ENCODE measurements around the gene IPMK. TPM values are rescaled to one million over a fixed set of nuclear protein-coding genes. Genes with fewer than 3 reads are reported as not detected.

The IPMK gene
- 10 to 100 TPM; 10.1 to 10.3 TPM for total RNA-seq

DNA sequence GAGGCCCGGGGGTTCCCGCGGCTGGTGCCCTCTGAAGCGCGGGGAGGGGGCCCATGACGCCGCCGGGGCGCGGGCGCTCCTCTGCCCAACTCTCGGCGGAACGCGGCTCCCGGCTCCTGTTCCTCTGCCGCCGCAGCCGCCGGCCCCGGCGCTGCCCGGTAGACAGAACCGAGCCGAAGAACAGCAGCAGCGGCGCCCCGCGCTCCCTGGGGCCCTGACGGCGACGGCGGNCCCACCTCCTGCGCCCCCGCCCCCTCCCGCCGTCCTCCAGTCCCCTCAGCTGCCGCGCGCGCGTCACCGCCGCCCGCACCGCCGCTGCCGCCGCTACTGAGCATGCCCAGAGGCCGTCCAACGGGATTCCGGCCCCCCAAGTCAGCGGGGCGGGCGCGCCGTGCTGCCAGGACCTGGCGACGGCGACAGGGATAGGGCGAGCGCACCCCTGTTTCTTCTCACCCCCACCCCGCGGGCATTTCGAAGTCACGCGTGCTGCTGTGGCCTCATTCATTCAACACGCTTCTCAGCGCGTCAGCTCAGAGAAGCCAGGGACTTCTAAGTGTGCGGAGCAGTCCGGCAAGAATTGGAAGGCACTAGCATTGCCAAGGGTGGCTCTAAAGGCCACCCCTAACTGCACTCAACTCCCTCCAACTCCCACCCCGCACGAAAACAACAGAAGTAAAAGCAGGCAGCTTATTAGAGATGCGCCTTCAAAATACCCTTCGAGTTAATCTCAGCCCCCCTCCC, at the start of gene IPMK:
IPMK (minus strand) TSS at position 182 of the 741 bp plus-strand sequence. CDS start 283 bp downstream, outside the sequence.
- H3K27ac Mint-ChIP-seq, result peak within 1 kb of the TSS; percentile 97
- no peaks in the 10 kb centered on the region for H3K27me3 Mint-ChIP-seq
- peaks cover 34% of the 10 kb centered on the region for H3K4me1 Mint-ChIP-seq
- peak; percentile 97 for DNase-seq
- H3K4me3 Mint-ChIP-seq, result peak within 1 kb of the TSS; percentile 97
- peaks cover 13% of the 10 kb centered on the region for H3K36me3 Mint-ChIP-seq
- no peaks in the 10 kb centered on the region for H3K9me3 Mint-ChIP-seq

DNA sequence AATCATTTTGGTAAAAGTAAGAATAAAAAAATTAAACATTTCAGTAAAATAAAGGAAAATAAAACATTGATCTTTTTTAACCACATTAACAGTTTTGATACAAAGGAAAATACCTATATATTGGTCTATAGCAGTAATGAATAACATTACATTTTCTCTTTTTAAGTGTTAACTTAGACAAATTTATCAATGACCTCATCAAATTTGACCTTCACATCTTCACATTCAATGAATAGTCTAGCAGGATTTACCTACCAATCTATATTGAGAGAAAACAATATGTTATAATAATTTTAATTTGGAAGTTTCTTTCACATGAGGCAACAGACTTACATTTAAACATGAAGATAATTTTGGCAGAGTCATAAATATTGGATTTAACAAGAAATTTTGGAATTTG, 49.2 kb upstream of the IPMK start:
- Mint-ChIP-seq H3K27ac (no peak overlapping the region), H3K4me3 (no peak overlapping the region), H3K27me3 (peaks cover 3% of the 10 kb centered on the region), H3K36me3 (no peaks in the 10 kb centered on the region), H3K9me3 (no peaks in the 10 kb centered on the region), H3K4me1 (no peaks in the 10 kb centered on the region)
- no peak for DNase-seq

DNA sequence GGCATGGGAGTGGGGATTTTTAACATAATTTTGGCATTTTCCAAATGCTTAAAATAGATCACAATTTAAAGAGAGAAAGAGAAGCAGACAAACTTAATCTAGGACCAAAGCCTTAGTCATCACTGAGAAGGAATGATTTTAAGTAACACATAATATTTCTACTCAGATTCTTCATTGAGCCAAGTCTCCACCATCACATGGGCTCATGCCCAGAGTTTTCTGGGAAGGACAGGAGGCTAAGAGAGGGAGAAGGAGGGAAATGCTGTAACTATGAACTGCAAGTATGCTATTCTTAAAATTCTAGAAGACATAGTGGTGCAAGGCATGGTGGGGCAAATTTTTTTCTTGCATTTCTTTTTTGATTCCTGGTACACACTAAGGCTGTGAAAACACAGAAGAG, 43.3 kb upstream of the IPMK start:
- peaks cover 22% of the 10 kb centered on the region for H3K27me3 Mint-ChIP-seq

DNA sequence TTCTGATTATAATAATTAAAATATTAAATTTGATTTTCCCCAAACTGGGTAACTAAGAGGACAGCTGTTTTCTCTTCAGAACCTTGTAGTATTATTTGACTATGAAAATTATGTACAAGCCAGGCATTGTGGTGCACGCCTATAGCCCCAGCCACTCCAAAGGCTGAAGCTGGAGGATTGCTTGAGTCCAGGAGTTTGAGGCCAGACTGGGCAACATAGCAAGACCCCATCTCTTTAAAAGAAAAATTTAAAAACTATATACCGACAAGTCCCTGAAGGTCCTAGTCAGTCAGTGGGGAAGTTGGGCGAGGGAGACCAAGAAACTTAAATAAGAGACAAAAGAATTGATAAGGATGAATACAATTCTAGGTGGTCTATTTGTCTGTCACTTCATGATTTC, 40.0 kb upstream of the IPMK start:
- no peak overlapping the region for H3K27ac Mint-ChIP-seq
- H3K36me3 Mint-ChIP-seq, result no peaks in the 10 kb centered on the region
- no peaks in the 10 kb centered on the region for H3K9me3 Mint-ChIP-seq
- H3K27me3 Mint-ChIP-seq, result peaks cover 30% of the 10 kb centered on the region
- no peaks in the 10 kb centered on the region for H3K4me1 Mint-ChIP-seq
- no peak overlapping the region for H3K4me3 Mint-ChIP-seq
- no peak for DNase-seq

More for the DNA sequence above, 43.3 kb upstream of the IPMK start:
- H3K9me3 Mint-ChIP-seq, result no peaks in the 10 kb centered on the region
- no peak overlapping the region for H3K27ac Mint-ChIP-seq
- no peaks in the 10 kb centered on the region for H3K36me3 Mint-ChIP-seq
- no peaks in the 10 kb centered on the region for H3K4me1 Mint-ChIP-seq
- no peak overlapping the region for H3K4me3 Mint-ChIP-seq
- no peak for DNase-seq

DNA sequence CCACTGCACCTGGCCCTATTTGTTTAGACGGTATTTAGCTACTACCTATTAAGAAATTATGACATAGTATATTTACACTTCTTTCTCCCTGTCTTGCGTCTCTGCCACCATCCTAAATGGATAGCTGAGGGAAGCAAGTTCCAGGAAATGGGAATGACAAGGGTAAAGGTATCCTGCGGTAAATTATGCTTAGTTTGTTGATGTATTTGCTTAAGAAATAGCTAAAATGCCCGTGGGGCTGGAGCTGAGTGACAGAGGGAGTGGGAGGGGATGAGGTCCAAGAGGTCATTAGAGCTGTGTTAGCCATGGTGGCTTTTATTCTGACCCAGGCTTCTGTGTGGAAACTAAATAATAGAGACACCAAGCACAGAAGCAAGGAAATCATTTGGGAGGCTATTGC, 38.1 kb upstream of the IPMK start:
- H3K4me1 Mint-ChIP-seq, result no peaks in the 10 kb centered on the region
- H3K27me3 Mint-ChIP-seq, result peaks cover 33% of the 10 kb centered on the region
- H3K4me3 Mint-ChIP-seq, result no peak overlapping the region
- no peaks in the 10 kb centered on the region for H3K9me3 Mint-ChIP-seq
- H3K36me3 Mint-ChIP-seq, result no peaks in the 10 kb centered on the region
- DNase-seq, result no peak
- H3K27ac Mint-ChIP-seq, result no peak overlapping the region

DNA sequence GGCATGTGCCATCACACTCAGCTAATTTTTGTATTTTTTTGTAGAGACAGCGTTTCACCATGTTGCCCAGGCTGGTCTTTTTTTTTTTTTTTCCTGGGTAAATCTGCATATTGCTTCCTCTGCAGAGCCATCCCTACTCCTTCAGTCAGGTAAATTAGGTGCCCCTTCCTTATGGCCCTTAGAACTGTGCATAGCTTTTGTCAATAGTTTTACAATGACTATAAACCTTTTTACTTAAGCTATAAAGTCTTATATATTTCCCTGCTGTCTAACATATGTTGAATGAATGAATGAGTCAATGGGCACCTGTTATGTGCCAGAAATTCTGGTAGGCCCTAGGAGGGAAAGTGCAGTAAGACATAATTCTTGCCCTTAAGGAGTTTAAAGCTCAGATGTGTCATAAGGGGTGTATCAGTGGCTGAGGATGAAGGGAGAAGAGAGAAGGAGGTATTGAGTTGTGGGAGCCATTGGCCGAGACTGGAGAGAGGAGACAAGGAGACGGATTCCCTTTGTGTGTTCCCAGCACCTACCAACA, 36.5 kb upstream of the IPMK start:
- Mint-ChIP-seq H3K4me3 (no peak overlapping the region), H3K9me3 (no peaks in the 10 kb centered on the region), H3K4me1 (peaks cover 3% of the 10 kb centered on the region), H3K36me3 (no peaks in the 10 kb centered on the region), H3K27ac (no peak overlapping the region), H3K27me3 (peaks cover 29% of the 10 kb centered on the region)
- DNase-seq, result no peak

DNA sequence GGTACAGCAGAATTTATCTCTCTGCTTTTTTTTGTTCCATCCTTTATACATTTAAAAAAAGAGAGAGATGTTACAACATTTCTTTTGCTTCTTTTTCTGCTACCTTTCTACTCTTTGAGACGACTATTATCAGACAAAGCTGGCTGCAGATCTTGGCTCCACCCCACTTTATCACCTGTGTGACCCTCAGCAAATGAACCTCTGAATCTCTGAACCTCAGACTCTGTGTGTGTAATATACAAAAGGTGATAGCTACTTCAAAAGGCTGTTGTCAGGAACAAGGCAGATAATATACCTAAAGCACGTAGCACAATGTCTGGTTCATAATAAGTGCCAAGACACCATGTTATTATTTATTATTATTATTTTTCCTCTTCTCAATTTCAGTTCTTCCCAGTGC, 34.6 kb upstream of the IPMK start:
- H3K27me3 Mint-ChIP-seq, result peaks cover 19% of the 10 kb centered on the region
- H3K4me3 Mint-ChIP-seq, result no peak overlapping the region
- peaks cover 3% of the 10 kb centered on the region for H3K4me1 Mint-ChIP-seq
- no peak for DNase-seq
- no peaks in the 10 kb centered on the region for H3K9me3 Mint-ChIP-seq
- no peaks in the 10 kb centered on the region for H3K36me3 Mint-ChIP-seq
- H3K27ac Mint-ChIP-seq, result no peak overlapping the region

DNA sequence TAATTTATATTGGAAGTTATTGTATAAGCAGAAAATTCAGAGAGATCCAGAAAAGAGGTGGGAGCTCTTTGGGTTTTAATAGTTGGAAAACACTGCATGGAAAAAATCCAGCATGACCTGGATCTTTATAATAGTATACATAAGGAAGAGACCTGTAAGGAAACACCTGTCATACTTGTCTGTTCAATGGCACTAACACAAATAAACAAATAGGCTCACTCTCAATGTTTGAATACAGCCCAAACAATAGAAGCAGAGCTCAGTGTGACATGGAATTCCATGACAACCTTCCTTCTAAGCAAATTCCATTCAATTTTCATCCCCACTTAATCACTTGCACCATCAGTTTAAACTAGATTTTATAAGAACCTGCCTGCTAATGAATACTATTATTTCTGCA, 33.0 kb upstream of the IPMK start:
- Mint-ChIP-seq H3K36me3 (no peaks in the 10 kb centered on the region), H3K4me1 (peaks cover 3% of the 10 kb centered on the region), H3K9me3 (no peaks in the 10 kb centered on the region), H3K27me3 (peaks cover 10% of the 10 kb centered on the region), H3K4me3 (no peak overlapping the region), H3K27ac (no peak overlapping the region)
- DNase-seq, result no peak

DNA sequence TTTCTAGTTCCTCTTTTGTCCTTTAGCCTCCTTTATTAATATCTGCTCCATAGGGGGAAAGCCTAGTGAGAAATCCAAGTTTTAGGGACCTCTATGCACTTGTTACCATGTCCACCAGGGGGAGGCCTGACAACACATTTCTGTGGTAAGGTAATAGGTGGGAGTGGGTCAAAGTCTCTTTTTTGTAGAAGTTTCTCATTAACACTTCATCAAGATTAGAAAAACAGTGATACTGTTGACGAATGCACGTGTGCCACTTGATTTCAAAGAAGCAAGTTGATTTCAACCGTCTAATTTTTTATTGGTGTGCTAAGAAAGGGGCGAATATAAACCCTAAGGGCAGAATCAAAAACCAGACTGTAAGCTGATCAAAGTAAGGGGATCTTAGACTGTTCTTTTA, 31.9 kb upstream of the IPMK start:
- Mint-ChIP-seq H3K27ac (no peak overlapping the region), H3K9me3 (no peaks in the 10 kb centered on the region), H3K4me1 (peaks cover 3% of the 10 kb centered on the region), H3K4me3 (no peak overlapping the region), H3K27me3 (peaks cover 10% of the 10 kb centered on the region), H3K36me3 (no peaks in the 10 kb centered on the region)
- DNase-seq, result peak; percentile 45

DNA sequence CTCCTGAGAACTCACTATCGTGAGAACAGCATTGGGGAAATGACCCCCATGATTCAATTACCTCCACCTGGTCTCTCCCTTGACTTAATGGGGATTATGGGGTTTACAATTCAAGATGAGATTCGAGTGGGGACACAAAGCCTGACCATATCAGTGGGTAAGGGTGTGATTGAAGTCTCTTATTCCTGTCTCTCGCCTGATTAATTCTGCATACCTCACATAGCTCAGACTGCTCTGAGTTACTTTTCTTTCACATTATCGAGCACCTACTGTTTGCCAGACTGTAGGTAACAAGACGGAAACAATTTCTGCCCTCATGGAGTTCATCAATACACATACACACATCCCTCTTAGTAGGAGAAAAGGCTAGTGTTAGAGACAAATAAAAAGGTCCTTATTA, 26.3 kb upstream of the IPMK start:
- Mint-ChIP-seq H3K4me3 (no peak overlapping the region), H3K36me3 (peaks cover 13% of the 10 kb centered on the region), H3K27ac (no peak overlapping the region), H3K4me1 (peaks cover 5% of the 10 kb centered on the region), H3K9me3 (no peaks in the 10 kb centered on the region), H3K27me3 (no peaks in the 10 kb centered on the region)
- no peak for DNase-seq

DNA sequence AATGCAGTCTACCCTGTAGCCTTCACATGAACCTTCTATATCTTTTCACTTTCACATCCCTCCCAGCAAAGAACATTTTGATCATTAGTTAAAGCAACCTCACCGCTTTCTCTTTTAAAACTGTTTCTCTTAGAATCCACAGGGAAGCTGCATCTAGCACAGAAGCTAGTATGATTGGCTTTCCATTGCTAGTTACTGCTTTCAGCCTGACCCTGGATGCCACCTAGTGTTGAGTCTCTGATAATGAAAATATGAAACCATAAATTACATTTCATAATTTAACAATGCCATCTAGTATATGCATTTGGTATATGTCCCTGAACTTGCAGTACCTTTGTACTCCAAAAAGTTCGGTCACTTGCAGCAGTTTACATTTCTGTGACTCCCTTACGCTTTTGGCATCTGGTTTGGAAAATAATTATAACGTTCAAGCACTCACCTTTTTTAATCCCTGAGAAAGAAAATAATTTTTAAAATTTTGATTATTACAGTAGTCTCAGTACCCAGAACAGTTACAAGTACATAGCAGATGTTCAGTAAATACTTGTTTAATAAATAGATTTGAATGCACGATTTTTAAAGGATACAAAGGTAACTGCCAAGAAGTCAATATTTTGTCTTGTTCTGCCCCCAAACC, 24.0 kb upstream of the IPMK start:
- Mint-ChIP-seq H3K9me3 (no peaks in the 10 kb centered on the region), H3K27me3 (no peaks in the 10 kb centered on the region), H3K27ac (peak overlapping the region; percentile 66), H3K4me1 (peaks cover 5% of the 10 kb centered on the region), H3K4me3 (no peak overlapping the region), H3K36me3 (peaks cover 13% of the 10 kb centered on the region)
- DNase-seq, result peak; percentile 13

DNA sequence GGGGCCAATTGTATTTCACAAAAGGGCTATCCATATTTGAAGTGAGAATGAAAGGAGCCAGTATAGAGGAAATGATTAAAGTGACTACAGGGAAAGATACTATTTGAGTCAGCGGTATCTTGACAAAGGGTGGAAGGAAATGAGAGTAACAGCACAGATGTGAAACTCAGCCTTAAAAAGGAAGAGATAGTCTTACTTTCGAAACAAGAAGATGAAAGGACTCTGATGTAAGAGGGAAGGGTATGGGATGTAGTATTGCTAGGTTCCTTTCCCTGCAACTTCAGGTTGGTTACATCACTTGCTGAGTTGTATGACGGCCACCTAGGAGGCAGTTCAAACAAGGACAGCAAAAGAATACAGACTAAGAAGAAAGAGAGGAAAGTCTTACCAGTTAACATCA, 14.9 kb upstream of the IPMK start:
- Mint-ChIP-seq H3K36me3 (peaks cover 38% of the 10 kb centered on the region), H3K4me3 (peak overlapping the region; percentile 50), H3K4me1 (peaks cover 40% of the 10 kb centered on the region), H3K27me3 (no peaks in the 10 kb centered on the region), H3K9me3 (peaks cover 9% of the 10 kb centered on the region), H3K27ac (peak overlapping the region; percentile 86)
- DNase-seq, result peak; percentile 24

DNA sequence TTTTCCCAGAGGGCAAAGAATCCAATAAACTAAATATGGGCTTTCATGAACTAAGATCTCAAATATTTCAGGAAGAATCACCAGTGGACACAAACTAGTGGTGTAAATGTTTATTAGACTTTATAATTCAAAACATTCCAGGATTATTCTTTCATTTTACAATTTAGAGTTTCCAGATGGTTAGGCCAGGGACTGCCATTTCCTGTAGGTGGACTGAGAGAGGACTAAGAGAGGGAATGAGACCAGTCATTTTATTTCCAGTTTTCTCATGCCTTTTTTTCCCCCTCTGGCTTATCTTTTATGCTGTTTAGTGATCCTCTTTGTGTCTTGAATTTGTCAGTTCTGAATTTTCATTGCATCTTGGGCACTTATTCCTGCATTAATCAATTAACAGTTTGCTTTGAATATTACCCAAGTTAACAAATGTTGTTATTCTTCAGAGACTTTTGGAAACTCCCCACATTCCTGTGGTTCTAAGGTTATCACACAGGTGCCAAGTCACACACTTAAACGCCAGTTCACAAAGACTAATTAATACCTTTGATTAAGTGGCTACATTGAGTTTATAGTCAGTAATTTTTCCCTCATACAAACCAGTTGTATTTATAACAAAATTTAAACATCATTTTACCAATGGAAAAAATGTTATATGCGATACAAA, 13.5 kb upstream of the IPMK start:
- Mint-ChIP-seq H3K27me3 (no peaks in the 10 kb centered on the region), H3K4me3 (no peak overlapping the region), H3K9me3 (peaks cover 9% of the 10 kb centered on the region), H3K27ac (peak overlapping the region; percentile 86), H3K4me1 (peaks cover 40% of the 10 kb centered on the region), H3K36me3 (peaks cover 42% of the 10 kb centered on the region)
- no peak for DNase-seq

DNA sequence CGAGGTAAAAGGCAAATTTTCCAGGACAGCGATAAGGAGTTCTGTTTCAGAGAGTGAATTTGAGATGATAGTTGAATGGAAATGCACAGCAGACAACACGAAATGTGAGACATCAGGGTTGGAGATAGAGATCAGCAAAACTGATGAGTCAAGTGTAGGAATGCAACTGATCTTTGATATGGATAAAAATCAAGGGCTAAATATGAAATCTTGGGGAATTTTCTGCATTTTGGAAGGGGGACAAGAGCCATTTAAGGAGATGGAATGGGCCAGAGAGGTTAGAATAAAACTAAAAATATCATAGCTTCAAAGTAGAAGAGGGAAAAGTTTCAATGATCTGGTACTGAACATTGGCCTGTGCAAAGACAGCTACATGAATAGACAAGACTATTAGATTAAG, 12.8 kb upstream of the IPMK start:
- Mint-ChIP-seq H3K36me3 (peaks cover 42% of the 10 kb centered on the region), H3K4me3 (no peak overlapping the region), H3K4me1 (peaks cover 40% of the 10 kb centered on the region), H3K27ac (peak overlapping the region; percentile 86), H3K9me3 (peaks cover 9% of the 10 kb centered on the region), H3K27me3 (no peaks in the 10 kb centered on the region)
- DNase-seq, result no peak

DNA sequence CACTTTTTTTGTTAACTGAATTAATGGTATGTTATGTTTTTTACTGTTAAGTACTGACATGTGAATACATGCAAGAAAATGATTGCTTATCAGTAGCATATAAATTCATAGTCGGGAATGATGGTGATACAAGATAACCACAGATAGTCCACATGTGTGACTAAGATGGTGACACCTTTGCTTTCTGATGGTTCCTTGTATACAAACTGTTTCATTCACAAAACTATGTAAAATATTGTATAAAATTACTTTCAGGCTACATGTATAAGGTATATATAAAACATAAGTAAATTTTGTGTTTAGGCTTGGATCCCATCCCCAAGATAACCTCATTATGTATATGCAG, 11.2 kb upstream of the IPMK start:
- peaks cover 9% of the 10 kb centered on the region for H3K9me3 Mint-ChIP-seq
- peaks cover 46% of the 10 kb centered on the region for H3K4me1 Mint-ChIP-seq

More for the DNA sequence above, 11.2 kb upstream of the IPMK start:
- Mint-ChIP-seq H3K4me3 (no peak overlapping the region), H3K36me3 (peaks cover 42% of the 10 kb centered on the region), H3K27ac (no peak overlapping the region), H3K27me3 (no peaks in the 10 kb centered on the region)
- DNase-seq, result no peak
